HG03159 (cell line): ENCODE measurements around the gene TRAPPC2.
A peak's percentile ranks its signal among the peaks of the same experiment; 100 is the strongest.
"Not testable (repeated sequence)": the region's sequence is repeated elsewhere in the genome, so short reads cannot be mapped to it uniquely, and the experiment has no call there.

ENCODE experiments used
- ATAC-seq: cut with Tn5 transposase; IDR thresholded peaks from one replicate; pipeline ENCODE4 v1.9.1; 2021; ENCODE audit warnings: mild to moderate bottlenecking, moderate library complexity; ENCODE audit not compliant: unreplicated experiment

Gene TRAPPC2

GRCh38 chrX:13670197-13670596, 64.2 kb downstream of the TRAPPC2 start:
- no peak for ATAC-seq

DNA sequence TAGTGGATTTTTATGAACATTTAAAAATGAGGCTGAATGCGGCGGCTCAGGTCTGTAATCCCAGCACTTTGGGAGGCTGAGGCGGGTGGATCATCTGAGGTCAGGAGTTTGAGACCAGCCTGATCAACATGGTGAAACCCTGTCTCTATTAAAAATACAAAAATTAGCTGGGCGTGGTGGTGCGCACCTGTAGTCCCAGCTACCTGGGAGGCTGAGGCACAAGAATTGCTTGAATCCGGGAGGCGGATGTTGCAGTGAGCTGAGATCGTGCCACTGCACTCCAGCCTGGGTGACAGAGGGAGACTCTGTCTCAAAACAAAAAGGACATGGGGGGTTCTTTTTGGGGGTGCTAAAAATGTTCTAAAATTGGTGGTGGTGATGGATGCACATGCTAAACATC, 64.7 kb downstream of the TRAPPC2 start:
- not testable (repeated sequence) for ATAC-seq

DNA sequence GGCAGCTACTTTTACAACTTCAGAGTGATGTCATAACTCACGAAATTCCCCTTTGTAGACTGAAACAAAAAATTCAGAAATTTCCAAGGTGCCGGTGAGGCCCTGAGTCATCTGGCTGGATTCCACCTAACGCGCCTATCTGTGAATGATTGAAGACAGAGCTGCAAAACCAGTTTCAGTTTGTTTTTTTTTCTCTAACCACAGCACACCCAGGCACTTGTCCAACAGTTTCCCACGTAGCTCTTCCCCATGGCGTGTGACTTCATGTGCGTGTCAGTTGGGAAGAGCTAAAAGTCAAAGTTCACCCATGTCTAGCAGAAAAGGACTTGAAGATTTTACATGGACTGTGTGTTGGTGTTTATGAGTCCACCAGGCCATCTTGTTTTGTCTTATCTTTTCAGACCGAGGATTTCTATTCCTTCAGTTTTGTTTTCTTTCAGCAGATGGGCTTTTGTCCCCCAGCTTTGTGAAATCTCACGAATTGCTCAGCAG, 65.1 kb downstream of the TRAPPC2 start:
- ATAC-seq, result peak; percentile 83

DNA sequence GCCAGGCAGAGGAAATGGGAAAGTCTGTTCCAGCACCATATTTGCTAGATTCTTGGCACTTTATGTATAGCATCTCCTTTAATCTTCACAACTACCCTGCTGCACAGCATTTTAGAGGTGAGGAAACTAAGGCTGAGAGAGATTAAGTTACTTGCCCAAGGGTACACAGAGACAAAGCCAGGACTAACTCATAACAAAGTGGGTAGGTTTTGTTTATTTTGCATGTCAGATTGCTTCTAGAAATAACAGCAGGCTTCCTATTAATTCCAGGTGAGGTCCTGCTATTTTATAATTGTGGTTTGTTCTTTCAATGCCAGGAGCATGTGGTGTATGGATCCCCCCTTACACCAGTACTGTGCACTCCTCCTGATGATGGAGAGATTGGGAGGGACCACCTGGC, 66.5 kb downstream of the TRAPPC2 start:
- no peak for ATAC-seq

GRCh38 chrX:13666836-13667235, 67.6 kb downstream of the TRAPPC2 start:
- no peak for ATAC-seq

- no peak for ATAC-seq
These were observed 70.4 kb downstream of the TRAPPC2 start for GRCh38 chrX:13664020-13664419.

DNA sequence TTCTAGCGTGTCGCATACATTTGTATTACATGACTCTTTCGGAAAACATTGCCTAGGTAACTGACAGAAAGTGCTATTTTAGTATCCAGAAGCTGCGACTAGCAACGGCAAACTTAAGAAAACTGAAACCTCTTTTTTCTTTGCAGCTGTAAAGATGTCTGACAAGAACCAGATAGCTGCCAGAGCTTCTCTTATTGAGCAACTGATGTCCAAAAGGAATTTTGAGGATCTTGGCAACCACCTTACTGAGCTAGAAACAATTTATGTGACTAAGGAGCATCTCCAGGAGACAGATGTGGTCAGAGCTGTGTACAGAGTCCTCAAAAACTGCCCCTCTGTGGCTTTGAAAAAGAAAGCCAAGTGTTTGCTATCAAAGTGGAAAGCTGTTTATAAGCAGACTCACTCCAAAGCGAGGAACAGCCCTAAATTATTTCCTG, 72.0 kb downstream of the TRAPPC2 start:
- ATAC-seq, result no peak
